T-helper 2 cell treated with Interferon-gamma antibody and Interleukin-4, amounts not matched to agents 5 μg/mL and 100 μg/mL, for 36 hours (primary cell): ENCODE results near the gene ANKRD13C.

ENCODE experiments used
- DNase-seq: peaks from one replicate; pipeline ENCODE4 v3.0.0; 2021; ENCODE audit warnings: low spot score
- H3K27ac Mint-ChIP-seq: one replicate; pipeline ENCODE4 v1.8.0; 2021; ENCODE audit warnings: mild to moderate bottlenecking, mixed read lengths
- H3K27me3 Mint-ChIP-seq: one replicate; pipeline ENCODE4 v1.8.0; 2021; ENCODE audit warnings: low read depth, mixed read lengths
- H3K36me3 Mint-ChIP-seq: one replicate; pipeline ENCODE4 v1.8.0; 2021; ENCODE audit warnings: low read depth, mixed read lengths
- H3K4me1 Mint-ChIP-seq: one replicate; pipeline ENCODE4 v1.8.0; 2021; ENCODE audit warnings: low read depth, mixed read lengths
- H3K4me3 Mint-ChIP-seq: one replicate; pipeline ENCODE4 v1.8.0; 2022; ENCODE audit warnings: mild to moderate bottlenecking, moderate library complexity, mixed read lengths
- H3K9me3 Mint-ChIP-seq: one replicate; pipeline ENCODE4 v1.8.0; 2021; ENCODE audit warnings: mixed read lengths

ANKRD13C gene

GRCh38 chr1:70239940-70240339 lies 114.6 kb downstream of the ANKRD13C start:
- DNase-seq: no peak
- Mint-ChIP-seq H3K27me3 (no peaks in the 10 kb centered on the region), H3K27ac (no peak overlapping the region), H3K4me1 (peaks cover 5% of the 10 kb centered on the region), H3K36me3 (peaks cover 59% of the 10 kb centered on the region), H3K4me3 (no peak overlapping the region), H3K9me3 (no peaks in the 10 kb centered on the region)

- Mint-ChIP-seq H3K9me3 (no peaks in the 10 kb centered on the region), H3K36me3 (peaks cover 72% of the 10 kb centered on the region), H3K27ac (no peak overlapping the region)
Observed at GRCh38 chr1:70234733-70235132, 119.8 kb downstream of the ANKRD13C start.

GRCh38 chr1:70231475-70231874 lies 123.0 kb downstream of the ANKRD13C start:
- Mint-ChIP-seq H3K4me1 (peaks cover 24% of the 10 kb centered on the region), H3K4me3 (no peak overlapping the region), H3K36me3 (peaks cover 71% of the 10 kb centered on the region), H3K9me3 (no peaks in the 10 kb centered on the region), H3K27me3 (no peaks in the 10 kb centered on the region), H3K27ac (no peak overlapping the region)
- no peak for DNase-seq

More at GRCh38 chr1:70234733-70235132, 119.8 kb downstream of the ANKRD13C start:
- no peaks in the 10 kb centered on the region for H3K27me3 Mint-ChIP-seq
- peaks cover 6% of the 10 kb centered on the region for H3K4me1 Mint-ChIP-seq
- H3K4me3 Mint-ChIP-seq: no peak overlapping the region
- DNase-seq: no peak

GRCh38 chr1:70228670-70229069 lies 125.9 kb downstream of the ANKRD13C start:
- DNase-seq: no peak
- H3K4me1 Mint-ChIP-seq: peaks cover 39% of the 10 kb centered on the region
- peaks cover 70% of the 10 kb centered on the region for H3K36me3 Mint-ChIP-seq
- no peak overlapping the region for H3K4me3 Mint-ChIP-seq
- H3K9me3 Mint-ChIP-seq: no peaks in the 10 kb centered on the region
- no peaks in the 10 kb centered on the region for H3K27me3 Mint-ChIP-seq
- no peak overlapping the region for H3K27ac Mint-ChIP-seq

GRCh38 chr1:70227439-70227838 lies 127.1 kb downstream of the ANKRD13C start:
- Mint-ChIP-seq H3K9me3 (no peaks in the 10 kb centered on the region), H3K36me3 (peaks cover 69% of the 10 kb centered on the region), H3K4me1 (peaks cover 48% of the 10 kb centered on the region), H3K27ac (peak overlapping the region; percentile 77), H3K4me3 (peak overlapping the region; percentile 38), H3K27me3 (no peaks in the 10 kb centered on the region)
- no peak for DNase-seq

GRCh38 chr1:70224954-70225353 lies 129.6 kb downstream of the ANKRD13C start:
- no peaks in the 10 kb centered on the region for H3K9me3 Mint-ChIP-seq
- DNase-seq: no peak
- no peak overlapping the region for H3K4me3 Mint-ChIP-seq
- H3K27me3 Mint-ChIP-seq: no peaks in the 10 kb centered on the region
- H3K36me3 Mint-ChIP-seq: peaks cover 55% of the 10 kb centered on the region
- H3K27ac Mint-ChIP-seq: no peak overlapping the region
- H3K4me1 Mint-ChIP-seq: peaks cover 57% of the 10 kb centered on the region

GRCh38 chr1:70222716-70223235 lies 131.7 kb downstream of the ANKRD13C start:
- Mint-ChIP-seq H3K27ac (peak overlapping the region; percentile 52), H3K4me3 (peak overlapping the region; percentile 88), H3K4me1 (peaks cover 58% of the 10 kb centered on the region), H3K36me3 (peaks cover 46% of the 10 kb centered on the region), H3K9me3 (no peaks in the 10 kb centered on the region), H3K27me3 (no peaks in the 10 kb centered on the region)
- DNase-seq: no peak

GRCh38 chr1:70221238-70222121 lies 133.0 kb downstream of the ANKRD13C start, which contains the start of gene SRSF11:
TSS of gene SRSF11 (plus strand) at chr1:70221380. CDS start at chr1:70221637, 257 bp downstream.
- Mint-ChIP-seq H3K4me3 (peak within 1 kb of the TSS; percentile 88), H3K36me3 (peaks cover 45% of the 10 kb centered on the region), H3K4me1 (peaks cover 45% of the 10 kb centered on the region), H3K9me3 (no peaks in the 10 kb centered on the region), H3K27me3 (no peaks in the 10 kb centered on the region), H3K27ac (peak within 1 kb of the TSS; percentile 97)
- DNase-seq: peak; percentile 95

GRCh38 chr1:70220517-70221237 lies 133.8 kb downstream of the ANKRD13C start:
- Mint-ChIP-seq H3K4me1 (peaks cover 41% of the 10 kb centered on the region), H3K27me3 (no peaks in the 10 kb centered on the region), H3K9me3 (no peaks in the 10 kb centered on the region), H3K4me3 (peak overlapping the region; percentile 88), H3K27ac (peak overlapping the region; percentile 97), H3K36me3 (peaks cover 44% of the 10 kb centered on the region)
- DNase-seq: no peak

GRCh38 chr1:70220015-70220414 lies 134.5 kb downstream of the ANKRD13C start:
- Mint-ChIP-seq H3K4me3 (peak overlapping the region; percentile 69), H3K36me3 (peaks cover 45% of the 10 kb centered on the region), H3K4me1 (peaks cover 39% of the 10 kb centered on the region), H3K27ac (peak overlapping the region; percentile 87), H3K9me3 (no peaks in the 10 kb centered on the region), H3K27me3 (no peaks in the 10 kb centered on the region)
- DNase-seq: no peak

GRCh38 chr1:70211541-70211940 lies 143.0 kb downstream of the ANKRD13C start:
- DNase-seq: no peak
- H3K27me3 Mint-ChIP-seq: no peaks in the 10 kb centered on the region
- no peaks in the 10 kb centered on the region for H3K9me3 Mint-ChIP-seq
- H3K36me3 Mint-ChIP-seq: peaks cover 38% of the 10 kb centered on the region
- H3K4me1 Mint-ChIP-seq: peaks cover 36% of the 10 kb centered on the region
- peak overlapping the region; percentile 59 for H3K27ac Mint-ChIP-seq
- H3K4me3 Mint-ChIP-seq: peak overlapping the region; percentile 22

GRCh38 chr1:70210820-70211219 lies 143.7 kb downstream of the ANKRD13C start:
- DNase-seq: no peak
- Mint-ChIP-seq H3K4me1 (peaks cover 36% of the 10 kb centered on the region), H3K4me3 (no peak overlapping the region), H3K27ac (no peak overlapping the region), H3K36me3 (peaks cover 38% of the 10 kb centered on the region), H3K9me3 (no peaks in the 10 kb centered on the region), H3K27me3 (no peaks in the 10 kb centered on the region)
